SK-N-SH treated with all-trans-retinoic acid at 6 μM for 48 hours (cell line): ENCODE results near the gene YIF1A.
A peak's percentile ranks its signal among the peaks of the same experiment; 100 is the strongest.
"Not testable (repeated sequence)": the region's sequence is repeated elsewhere in the genome, so short reads cannot be mapped to it uniquely, and the experiment has no call there.

Experiments used
- ATAC-seq: fragments of 200-7000 bp; cut with Tn5 transposase; 3 replicates; pipeline ENCODE4 v1.9.1; 2020; ENCODE audit warnings: mild to moderate bottlenecking, moderate library complexity
- BACH2 ChIP-seq: fragments of 250-450 bp; sonication (Bioruptor Pico); IDR thresholded peaks from 2 replicates; pipeline ENCODE4 v1.9.0; 2021; ENCODE audit warnings: mild to moderate bottlenecking, borderline replicate concordance
- CREB5 ChIP-seq: fragments of 250-450 bp; sonication (Bioruptor Pico); IDR thresholded peaks from 2 replicates; pipeline ENCODE4 v1.5.1; 2020; ENCODE audit warnings: low read depth, mild to moderate bottlenecking, moderate library complexity
- CSRNP3 ChIP-seq: fragments of 250-450 bp; sonication (Bioruptor Pico); IDR thresholded peaks from 2 replicates; pipeline ENCODE4 v1.5.1; 2021; ENCODE audit warnings: mild to moderate bottlenecking, moderate library complexity
- PATZ1 ChIP-seq: fragments of 250-450 bp; sonication (Bioruptor Pico); IDR thresholded peaks from 2 replicates; pipeline ENCODE4 v1.8.0; 2020; ENCODE audit warnings: mild to moderate bottlenecking, moderate library complexity, borderline replicate concordance
- POU6F1 ChIP-seq: fragments of 250-450 bp; sonication (Bioruptor Pico); IDR thresholded peaks from 2 replicates; pipeline ENCODE4 v1.8.0; 2021; ENCODE audit warnings: low read depth, mild to moderate bottlenecking, moderate library complexity, borderline replicate concordance
- RARB ChIP-seq: fragments of 250-450 bp; sonication (Bioruptor Pico); IDR thresholded peaks from 2 replicates; pipeline ENCODE4 v1.8.0; 2021; ENCODE audit warnings: mild to moderate bottlenecking, moderate library complexity
- SNAI2 ChIP-seq: fragments of 250-450 bp; sonication (Bioruptor Pico); IDR thresholded peaks from 2 replicates; pipeline ENCODE4 v1.5.0; 2020; ENCODE audit warnings: mild to moderate bottlenecking, moderate library complexity
- TCF4 ChIP-seq: fragments of 250-450 bp; sonication (Bioruptor Pico); IDR thresholded peaks from 2 replicates; pipeline ENCODE4 v1.8.0; 2021; ENCODE audit warnings: mild to moderate bottlenecking, moderate library complexity, borderline replicate concordance
- TOX ChIP-seq: fragments of 250-450 bp; sonication (Bioruptor Pico); IDR thresholded peaks from 2 replicates; pipeline ENCODE4 v1.8.0; 2021; ENCODE audit warnings: mild to moderate bottlenecking, moderate library complexity, borderline replicate concordance
- ZFP3 ChIP-seq: fragments of 250-450 bp; sonication (Bioruptor Pico); IDR thresholded peaks from 2 replicates; pipeline ENCODE4 v1.5.0; 2020; ENCODE audit warnings: mild to moderate bottlenecking, moderate library complexity
- ZFP30 ChIP-seq: fragments of 450-650 bp; formaldehyde crosslinking; IDR thresholded peaks from 2 replicates; pipeline ENCODE4 v1.5.0; 2022; ENCODE audit warnings: mild to moderate bottlenecking, moderate library complexity
- ZNF8 ChIP-seq: fragments of 450-650 bp; formaldehyde crosslinking; IDR thresholded peaks from 2 replicates; pipeline ENCODE4 v1.5.0; 2020; ENCODE audit warnings: mild to moderate bottlenecking, moderate library complexity

YIF1A gene

GRCh38 chr11:66278363-66279091, 10.4 kb downstream of the YIF1A start:
- no peak for ATAC-seq
- no peak for TF ChIP-seq CSRNP3 (CRISPR knock-in tag)
- no peak for TF ChIP-seq POU6F1
- peak; percentile 30; the same call in 1 of the 2 replicates for TF ChIP-seq PATZ1 (CRISPR knock-in tag)
- TF ChIP-seq, all 23 proteins: peak for 1

GRCh38 chr11:66277471-66278362, 11.2 kb downstream of the YIF1A start, which contains the start of gene CNIH2:
CNIH2 (plus strand) TSS chr11:66278175; CDS start chr11:66278457, 282 bp downstream.
- TF ChIP-seq SNAI2 (CRISPR knock-in tag) (no peak), CREB5 (CRISPR knock-in tag) (no peak), TOX (CRISPR knock-in tag) (no peak), RARB (CRISPR knock-in tag) (no peak), TCF4 (CRISPR knock-in tag) (no peak), ZNF8 (CRISPR knock-in tag) (no peak)
- ATAC-seq: peak; percentile 8

- peak; percentile 9; the same call in 2 of the 3 replicates for ATAC-seq
Observed at GRCh38 chr11:66277064-66277463, 11.9 kb downstream of the YIF1A start.

- not testable (repeated sequence) for ATAC-seq
Observed at GRCh38 chr11:66276619-66277018, 12.3 kb downstream of the YIF1A start.

- ATAC-seq: no peak
- TF ChIP-seq TOX (CRISPR knock-in tag) (no peak), PATZ1 (CRISPR knock-in tag) (no peak), BACH2 (CRISPR knock-in tag) (no peak), ZFP3 (CRISPR knock-in tag) (no peak), ZFP30 (CRISPR knock-in tag) (no peak), ZNF8 (CRISPR knock-in tag) (no peak)
Observed at GRCh38 chr11:66275984-66276612, 12.8 kb downstream of the YIF1A start.
